Measurements from ENCODE around the gene RAPGEF5.

RAPGEF5 gene

GRCh38 chr7:22348379-22348778 lies 8.6 kb downstream of the RAPGEF5 start:
- Histone ChIP-seq H3K36me3 (ENCODE audit: insufficient read depth, low read length) (no peaks in the 10 kb centered on the region), H3K4me3 (no peak overlapping the region), H3K27ac (no peak overlapping the region), H3K9ac (ENCODE audit: insufficient read length) (no peak overlapping the region), H3K9me3 (ENCODE audit: low read depth, low read length) (no peaks in the 10 kb centered on the region)
- TF ChIP-seq FOXP2 (optimal IDR thresholded peaks at IDR 0.05; ENCODE audit: control extremely low read depth, extremely low read length, insufficient read depth) = no peak
- no peak for TF ChIP-seq POLR2AphosphoS5 (IDR thresholded peaks at IDR 0.05; ENCODE audit: borderline replicate concordance, low read depth, low read length)
- no peak for TF ChIP-seq EZH2 (IDR thresholded peaks at IDR 0.05)
- DNase-seq (ENCODE audit: low read depth, low spot score) = no peak

GRCh38 chr7:22346383-22347107 lies 10.4 kb downstream of the RAPGEF5 start:
- DNase-seq (ENCODE audit: low read depth, low spot score) = no peak
- H3K9me3 ChIP-seq (ENCODE audit: low read depth, low read length) = no peaks in the 10 kb centered on the region
- H3K4me3 ChIP-seq = no peak overlapping the region
- H3K36me3 ChIP-seq (ENCODE audit: insufficient read depth, low read length) = no peaks in the 10 kb centered on the region
- no peak overlapping the region for H3K27ac ChIP-seq
- H3K9ac ChIP-seq (ENCODE audit: insufficient read length) = no peak overlapping the region
- no peak for TF ChIP-seq EZH2 (IDR thresholded peaks at IDR 0.05)
- TF ChIP-seq POLR2AphosphoS5 (IDR thresholded peaks at IDR 0.05; ENCODE audit: borderline replicate concordance, low read depth, low read length) = no peak
- no peak for TF ChIP-seq FOXP2 (optimal IDR thresholded peaks at IDR 0.05; ENCODE audit: control extremely low read depth, extremely low read length, insufficient read depth)

GRCh38 chr7:22344655-22345054 lies 12.3 kb downstream of the RAPGEF5 start:
- H3K9ac ChIP-seq (ENCODE audit: insufficient read length) = no peak overlapping the region
- no peaks in the 10 kb centered on the region for H3K36me3 ChIP-seq (ENCODE audit: insufficient read depth, low read length)
- TF ChIP-seq POLR2AphosphoS5 (IDR thresholded peaks at IDR 0.05; ENCODE audit: borderline replicate concordance, low read depth, low read length) (no peak), EZH2 (IDR thresholded peaks at IDR 0.05) (no peak), FOXP2 (optimal IDR thresholded peaks at IDR 0.05; ENCODE audit: control extremely low read depth, extremely low read length, insufficient read depth) (no peak)

GRCh38 chr7:22343612-22344011 lies 13.3 kb downstream of the RAPGEF5 start:
- H3K27ac ChIP-seq = no peak overlapping the region
- H3K4me3 ChIP-seq = no peak overlapping the region
- no peak overlapping the region for H3K9ac ChIP-seq (ENCODE audit: insufficient read length)
- no peaks in the 10 kb centered on the region for H3K9me3 ChIP-seq (ENCODE audit: low read depth, low read length)
- no peaks in the 10 kb centered on the region for H3K36me3 ChIP-seq (ENCODE audit: insufficient read depth, low read length)
- no peak for DNase-seq (ENCODE audit: low read depth, low spot score)
- TF ChIP-seq FOXP2 (optimal IDR thresholded peaks at IDR 0.05; ENCODE audit: control extremely low read depth, extremely low read length, insufficient read depth) (no peak), POLR2AphosphoS5 (IDR thresholded peaks at IDR 0.05; ENCODE audit: borderline replicate concordance, low read depth, low read length) (no peak), EZH2 (IDR thresholded peaks at IDR 0.05) (no peak)

More at GRCh38 chr7:22344655-22345054, 12.3 kb downstream of the RAPGEF5 start:
- DNase-seq (ENCODE audit: low read depth, low spot score) = no peak
- Histone ChIP-seq H3K4me3 (no peak overlapping the region), H3K27ac (no peak overlapping the region), H3K9me3 (ENCODE audit: low read depth, low read length) (no peaks in the 10 kb centered on the region)

- H3K9ac ChIP-seq (ENCODE audit: insufficient read length) = no peak overlapping the region
- H3K4me3 ChIP-seq = no peak overlapping the region
- H3K9me3 ChIP-seq (ENCODE audit: low read depth, low read length) = no peaks in the 10 kb centered on the region
- DNase-seq (ENCODE audit: low read depth, low spot score) = no peak
- H3K27ac ChIP-seq = no peak overlapping the region
- no peaks in the 10 kb centered on the region for H3K36me3 ChIP-seq (ENCODE audit: insufficient read depth, low read length)
- TF ChIP-seq POLR2AphosphoS5 (IDR thresholded peaks at IDR 0.05; ENCODE audit: borderline replicate concordance, low read depth, low read length) = no peak
- no peak for TF ChIP-seq FOXP2 (optimal IDR thresholded peaks at IDR 0.05; ENCODE audit: control extremely low read depth, extremely low read length, insufficient read depth)
- TF ChIP-seq EZH2 (IDR thresholded peaks at IDR 0.05) = no peak
These were observed 13.9 kb downstream of the RAPGEF5 start for GRCh38 chr7:22343071-22343470.

- Histone ChIP-seq H3K4me3 (no peak overlapping the region), H3K27ac (no peak overlapping the region), H3K9ac (ENCODE audit: insufficient read length) (no peak overlapping the region), H3K36me3 (ENCODE audit: insufficient read depth, low read length) (no peaks in the 10 kb centered on the region), H3K9me3 (ENCODE audit: low read depth, low read length) (no peaks in the 10 kb centered on the region)
- TF ChIP-seq POLR2AphosphoS5 (IDR thresholded peaks at IDR 0.05; ENCODE audit: borderline replicate concordance, low read depth, low read length) = no peak
- TF ChIP-seq EZH2 (IDR thresholded peaks at IDR 0.05) = no peak
- no peak for TF ChIP-seq FOXP2 (optimal IDR thresholded peaks at IDR 0.05; ENCODE audit: control extremely low read depth, extremely low read length, insufficient read depth)
- no peak for DNase-seq (ENCODE audit: low read depth, low spot score)
These were observed 17.1 kb downstream of the RAPGEF5 start for GRCh38 chr7:22339725-22340390.

- H3K36me3 ChIP-seq (ENCODE audit: insufficient read depth, low read length) = no peaks in the 10 kb centered on the region
These were observed 18.1 kb downstream of the RAPGEF5 start for GRCh38 chr7:22338877-22339276.

GRCh38 chr7:22338411-22338810 lies 18.5 kb downstream of the RAPGEF5 start:
- no peaks in the 10 kb centered on the region for H3K36me3 ChIP-seq (ENCODE audit: insufficient read depth, low read length)
- H3K27ac ChIP-seq = no peak overlapping the region
- H3K9ac ChIP-seq (ENCODE audit: insufficient read length) = no peak overlapping the region
- no peak overlapping the region for H3K4me3 ChIP-seq
- DNase-seq (ENCODE audit: low read depth, low spot score) = no peak
- no peaks in the 10 kb centered on the region for H3K9me3 ChIP-seq (ENCODE audit: low read depth, low read length)
- TF ChIP-seq EZH2 (IDR thresholded peaks at IDR 0.05) (no peak), POLR2AphosphoS5 (IDR thresholded peaks at IDR 0.05; ENCODE audit: borderline replicate concordance, low read depth, low read length) (no peak), FOXP2 (optimal IDR thresholded peaks at IDR 0.05; ENCODE audit: control extremely low read depth, extremely low read length, insufficient read depth) (no peak)

More at GRCh38 chr7:22338877-22339276, 18.1 kb downstream of the RAPGEF5 start:
- Histone ChIP-seq H3K9ac (ENCODE audit: insufficient read length) (no peak overlapping the region), H3K27ac (no peak overlapping the region), H3K4me3 (no peak overlapping the region), H3K9me3 (ENCODE audit: low read depth, low read length) (no peaks in the 10 kb centered on the region)
- no peak for DNase-seq (ENCODE audit: low read depth, low spot score)
- TF ChIP-seq EZH2 (IDR thresholded peaks at IDR 0.05) = no peak
- no peak for TF ChIP-seq POLR2AphosphoS5 (IDR thresholded peaks at IDR 0.05; ENCODE audit: borderline replicate concordance, low read depth, low read length)
- TF ChIP-seq FOXP2 (optimal IDR thresholded peaks at IDR 0.05; ENCODE audit: control extremely low read depth, extremely low read length, insufficient read depth) = no peak
